Tongue (tissue), 2 donors: ENCODE measurements around the gene NEK10. TPM values are rescaled to one million over a fixed set of nuclear protein-coding genes. Genes with fewer than 3 reads are reported as not detected.

Experiments
- DNase-seq: peaks from one replicate; pipeline ENCODE4 v3.0.0-alpha.2; 2015
- total RNA-seq: library from RNA; depleted of rRNA; stranded (reverse); fragments of >200 nt; gene quantifications from one replicate; pipeline ENCODE4 v1.2.3, GENCODE V29; 2014

The NEK10 gene
- total RNA-seq, 1 donor from 2014 or later = 40.5 TPM

DNA sequence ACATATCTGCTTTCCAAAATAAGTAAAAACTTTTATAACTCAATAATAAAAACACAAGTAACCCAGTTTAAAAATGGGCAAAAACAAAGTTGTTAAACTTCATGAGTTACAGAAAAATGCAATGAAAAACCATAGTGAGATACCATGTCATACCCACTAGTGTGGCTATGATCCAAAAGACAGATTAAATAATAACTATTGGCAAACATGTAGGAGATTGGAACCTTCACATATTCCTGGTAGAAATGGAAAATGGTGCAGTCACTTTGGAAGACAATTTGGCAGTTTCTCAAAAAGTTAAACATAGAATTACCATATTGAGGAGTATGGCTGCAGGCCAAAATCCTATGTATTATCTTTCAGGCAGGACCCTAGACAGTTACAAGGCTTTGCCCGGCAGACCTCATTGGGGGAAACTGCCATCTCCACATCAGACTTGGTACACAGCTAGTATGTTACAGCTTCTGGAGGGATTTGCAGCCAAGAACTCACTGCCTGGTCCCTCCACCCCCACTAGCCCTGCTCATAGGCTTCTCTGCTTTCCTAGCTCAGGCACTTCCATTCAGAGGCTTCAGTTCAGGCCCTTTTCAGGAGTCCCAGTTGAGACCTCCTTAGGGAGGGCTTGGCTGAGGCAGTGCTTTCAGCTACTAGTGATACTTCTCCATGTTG is 147.8 kb downstream of the NEK10 start:
- DNase-seq = peak; percentile 6

DNA sequence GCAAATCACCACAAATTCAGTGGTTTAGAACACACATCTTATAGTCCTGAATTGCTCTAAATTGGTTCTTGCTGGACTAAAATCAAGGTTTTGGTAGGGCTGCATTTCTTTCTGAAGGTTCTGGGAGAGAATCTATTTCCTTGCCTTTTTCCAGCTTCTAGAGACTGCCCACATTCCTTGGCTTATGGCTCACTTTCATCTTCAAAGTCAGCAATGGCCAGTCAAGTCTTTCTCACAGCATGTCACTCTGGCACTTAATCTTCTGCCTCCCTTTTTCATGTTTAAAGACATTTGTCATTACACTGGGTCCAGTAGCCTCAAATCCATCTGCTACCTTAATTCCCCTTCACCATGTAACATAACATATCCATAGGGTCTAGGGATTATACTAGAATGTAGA is 149.0 kb downstream of the NEK10 start:
- DNase-seq = no peak

DNA sequence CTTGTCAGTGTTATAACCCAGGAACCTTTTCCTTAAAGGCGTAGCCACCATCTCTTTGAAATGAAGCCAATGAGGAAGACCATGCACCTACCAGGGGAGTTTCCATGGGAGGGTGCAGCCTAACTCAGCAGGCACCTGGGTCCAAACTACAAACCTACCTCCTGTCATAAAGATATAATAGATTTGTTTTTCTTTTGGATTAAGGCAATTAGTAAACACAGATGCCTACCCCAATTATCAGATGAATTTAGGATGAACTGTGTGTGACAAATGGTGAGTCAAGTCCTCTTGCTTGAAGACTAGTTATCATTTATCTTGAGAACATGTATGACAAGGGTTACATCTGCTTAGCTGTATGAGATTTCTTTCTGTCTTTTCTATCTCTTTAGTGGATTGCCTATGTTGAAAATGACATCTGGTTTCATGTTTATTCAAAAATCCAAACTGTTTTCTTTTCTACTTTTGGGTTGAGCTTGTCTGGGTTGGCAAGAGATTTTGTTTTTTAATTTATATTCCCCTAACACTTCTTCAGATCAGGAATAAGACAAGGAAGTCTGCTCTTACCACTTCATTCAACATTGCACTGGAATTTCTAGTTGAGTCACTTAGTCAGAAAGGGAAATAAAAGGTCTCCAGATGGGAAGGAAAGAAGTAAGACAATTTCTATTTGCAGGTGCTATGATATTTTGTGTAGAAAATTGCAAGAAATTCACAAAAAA is 149.9 kb downstream of the NEK10 start:
- DNase-seq = no peak

DNA sequence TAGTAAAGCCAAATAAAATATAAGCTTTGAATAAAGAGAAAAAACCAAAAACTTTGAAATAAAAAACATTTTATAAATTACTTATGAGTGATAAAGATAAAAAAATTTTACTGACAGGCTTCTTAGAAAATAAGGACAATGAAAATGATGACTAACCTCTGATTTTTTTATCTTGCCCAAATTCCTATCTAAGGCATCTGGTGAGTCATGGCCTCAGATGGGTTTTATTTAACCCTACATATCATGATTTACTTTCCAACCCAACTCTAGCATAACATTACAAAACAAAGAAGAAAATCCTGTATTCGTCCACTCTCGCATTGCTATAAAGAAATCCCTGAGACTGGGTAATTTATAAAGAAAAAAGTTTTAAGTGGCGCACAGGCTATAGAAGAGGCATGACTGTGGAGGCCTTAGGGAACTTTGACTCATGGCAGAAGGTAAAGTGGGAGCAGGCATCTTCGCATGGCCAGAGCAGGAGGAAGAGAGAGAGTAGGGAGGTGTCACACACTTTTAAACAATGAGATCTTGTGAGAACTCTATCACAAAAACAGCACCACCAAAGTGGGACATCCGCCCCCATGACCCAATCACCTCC is 152.1 kb downstream of the NEK10 start:
- no peak for DNase-seq

DNA sequence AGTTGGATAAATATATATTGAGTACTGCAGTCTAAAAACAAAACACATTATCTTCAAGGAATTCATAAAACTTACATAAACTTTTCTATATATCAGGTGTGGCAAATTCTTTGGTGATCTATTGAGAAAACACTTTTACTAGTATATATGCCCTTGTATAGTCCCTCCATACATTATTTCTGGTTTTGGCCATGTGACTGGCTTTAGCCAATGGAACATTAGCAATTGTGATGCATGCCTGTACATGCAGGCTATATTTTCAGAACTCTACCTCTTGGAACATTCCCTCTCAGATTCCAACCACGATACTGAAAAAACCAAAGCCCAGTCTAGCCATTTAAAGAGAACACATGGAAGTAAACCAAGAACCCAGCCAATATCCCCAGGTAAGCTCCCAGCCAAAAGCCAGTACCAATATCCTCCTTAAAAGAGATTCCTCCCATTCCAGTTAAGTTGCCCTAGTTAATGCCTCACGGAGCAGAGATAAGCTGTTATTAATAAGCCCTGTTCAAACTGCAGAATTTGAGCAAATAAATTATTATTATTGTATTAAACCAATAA is 152.8 kb downstream of the NEK10 start:
- DNase-seq = no peak

DNA sequence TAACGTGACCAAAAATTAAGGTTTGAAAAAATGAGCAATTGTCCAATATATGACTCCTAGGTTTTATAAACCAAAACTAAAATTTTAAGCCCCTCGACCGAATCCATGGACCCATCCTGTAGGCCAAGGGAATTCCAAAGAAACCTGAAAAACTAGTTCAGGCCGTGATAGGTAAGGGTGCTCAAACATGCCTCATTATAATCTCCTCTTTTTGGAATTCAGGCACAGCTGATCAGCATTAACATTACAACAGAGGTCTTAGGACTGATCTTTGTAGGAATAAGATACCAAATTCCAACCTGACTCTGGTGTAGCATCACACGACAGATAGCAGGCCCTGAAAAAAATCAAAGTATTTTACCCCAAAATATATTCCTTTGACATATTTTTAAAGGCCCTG is 155.7 kb downstream of the NEK10 start:
- no peak for DNase-seq

DNA sequence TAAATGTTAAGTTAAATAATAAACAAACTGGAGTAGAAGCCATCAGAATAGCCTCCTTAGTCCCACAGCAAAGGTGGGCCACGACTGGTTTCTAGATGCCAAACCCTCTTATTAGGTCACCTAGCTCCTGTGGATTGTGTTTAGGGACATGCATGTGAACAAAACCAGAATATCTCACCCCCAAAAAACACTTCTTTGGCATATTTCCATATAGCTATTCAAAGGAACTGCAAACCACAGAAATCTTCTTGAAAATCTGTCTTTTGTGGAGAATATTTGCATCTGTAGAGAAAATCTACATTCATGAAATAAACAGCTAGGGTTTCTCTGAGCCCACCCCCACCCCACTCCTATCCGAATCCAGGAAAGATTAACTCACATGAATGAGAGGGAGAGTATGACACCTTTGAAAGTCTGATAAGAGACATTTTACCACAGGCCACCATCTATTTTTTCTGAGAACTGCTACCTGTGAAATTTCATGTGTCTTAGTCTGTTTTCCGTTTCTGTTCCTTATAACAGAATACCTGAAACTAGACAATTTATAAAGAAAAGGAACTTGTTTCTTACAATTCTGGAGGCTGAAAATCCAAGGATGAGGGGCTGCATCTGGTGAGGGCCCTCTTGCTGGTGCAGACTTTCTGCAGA is 159.4 kb downstream of the NEK10 start:
- no peak for DNase-seq

DNA sequence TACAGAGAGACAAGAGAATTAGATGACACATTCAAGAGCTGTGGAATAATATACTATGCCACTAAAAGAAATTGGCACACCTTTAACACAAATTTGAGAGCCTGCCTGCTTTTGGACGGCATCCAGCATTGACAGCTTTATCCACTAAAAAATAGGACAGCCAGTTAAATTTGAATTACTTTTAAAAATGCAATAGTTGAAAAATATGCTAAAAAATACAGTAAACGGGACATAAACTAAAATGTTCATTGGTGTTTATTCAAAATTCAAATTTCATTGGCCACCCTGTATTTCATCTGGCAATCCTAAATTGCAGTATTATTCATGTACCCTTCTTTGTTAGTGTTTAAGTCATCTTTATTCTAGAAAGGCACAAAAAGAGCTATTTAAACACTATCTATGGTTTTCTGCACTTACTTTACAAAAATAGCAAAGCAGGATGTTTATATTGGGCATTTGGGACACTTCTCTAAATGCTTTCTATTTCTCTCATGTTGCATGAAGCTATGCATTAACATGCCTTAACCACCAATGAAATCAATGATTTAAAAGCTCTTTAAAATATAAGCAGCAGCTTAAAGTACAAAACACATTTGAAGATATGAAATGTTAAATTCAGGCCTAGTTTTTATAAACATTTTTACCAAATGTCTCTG is 160.1 kb downstream of the NEK10 start:
- no peak for DNase-seq

DNA sequence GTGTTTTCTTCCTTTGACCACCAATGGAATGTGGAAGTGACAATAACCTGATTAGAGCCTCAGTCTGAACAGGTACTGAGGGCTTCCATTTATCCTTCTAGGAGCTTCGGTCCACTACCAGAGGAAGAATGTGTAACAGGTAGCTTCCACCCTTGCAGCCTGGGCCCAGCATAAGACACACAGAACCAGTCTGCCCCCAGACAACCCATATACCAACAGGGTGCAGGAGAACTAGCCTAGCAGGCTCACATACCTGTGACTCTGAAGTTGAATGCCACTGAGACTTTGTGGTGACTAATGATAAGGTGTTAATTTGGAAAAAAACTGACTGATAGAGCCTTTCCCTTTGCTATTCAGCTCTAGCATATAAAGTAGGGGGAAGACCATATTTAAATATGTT is 166.2 kb downstream of the NEK10 start:
- DNase-seq = no peak

DNA sequence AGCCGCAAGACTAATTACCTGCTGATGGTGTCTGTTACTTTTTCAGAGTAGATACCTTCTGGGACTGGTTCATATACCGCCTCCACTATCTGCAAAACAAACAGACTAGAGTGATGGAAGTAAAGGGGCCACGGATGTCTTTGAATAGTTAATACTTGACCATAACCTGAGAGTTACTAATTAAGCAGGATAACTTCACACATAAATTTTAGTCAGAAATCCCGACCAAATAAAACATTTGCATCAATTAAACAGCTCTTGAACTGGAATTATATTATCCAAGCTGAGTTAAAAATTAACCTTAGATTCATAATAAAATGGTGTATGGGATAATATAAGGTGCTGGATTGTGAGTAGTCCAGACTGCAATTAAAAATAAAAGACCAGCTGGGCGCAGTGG is 167.7 kb downstream of the NEK10 start:
- no peak for DNase-seq

DNA sequence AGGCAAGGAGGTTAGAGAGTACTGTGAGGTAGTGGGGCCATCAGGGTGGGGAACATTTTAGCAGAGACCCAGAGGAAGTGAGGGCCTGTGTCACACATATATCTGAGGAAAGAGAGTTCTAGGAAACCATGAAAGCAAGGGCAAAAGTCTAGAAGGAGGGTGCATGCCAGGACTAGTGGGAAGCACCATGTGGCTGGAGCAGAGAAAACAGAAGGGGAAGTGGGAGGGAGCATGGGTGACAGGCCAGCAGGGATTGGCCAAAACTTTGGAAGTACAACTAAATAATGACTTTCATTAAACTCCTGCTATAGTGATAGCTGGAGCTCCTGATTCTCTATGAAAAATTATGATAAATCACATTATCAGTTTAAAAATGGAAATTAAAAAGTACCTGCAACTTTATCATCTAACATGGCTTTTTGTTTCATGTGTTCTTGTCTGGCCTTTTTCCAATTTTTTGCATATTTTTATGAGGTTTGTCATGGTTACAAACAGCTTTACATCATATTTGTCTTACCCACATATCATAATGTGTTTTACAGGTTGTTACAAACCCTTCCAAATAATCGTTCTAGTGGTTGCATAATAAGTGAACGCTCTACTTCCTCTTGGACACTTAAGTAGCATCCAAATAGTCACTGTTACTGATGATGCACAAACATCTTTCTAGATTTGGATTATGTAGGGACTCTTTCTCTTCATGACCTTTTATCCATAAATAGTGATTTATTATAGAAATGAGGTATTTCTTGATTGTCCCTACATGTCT is 168.3 kb downstream of the NEK10 start:
- DNase-seq = no peak

DNA sequence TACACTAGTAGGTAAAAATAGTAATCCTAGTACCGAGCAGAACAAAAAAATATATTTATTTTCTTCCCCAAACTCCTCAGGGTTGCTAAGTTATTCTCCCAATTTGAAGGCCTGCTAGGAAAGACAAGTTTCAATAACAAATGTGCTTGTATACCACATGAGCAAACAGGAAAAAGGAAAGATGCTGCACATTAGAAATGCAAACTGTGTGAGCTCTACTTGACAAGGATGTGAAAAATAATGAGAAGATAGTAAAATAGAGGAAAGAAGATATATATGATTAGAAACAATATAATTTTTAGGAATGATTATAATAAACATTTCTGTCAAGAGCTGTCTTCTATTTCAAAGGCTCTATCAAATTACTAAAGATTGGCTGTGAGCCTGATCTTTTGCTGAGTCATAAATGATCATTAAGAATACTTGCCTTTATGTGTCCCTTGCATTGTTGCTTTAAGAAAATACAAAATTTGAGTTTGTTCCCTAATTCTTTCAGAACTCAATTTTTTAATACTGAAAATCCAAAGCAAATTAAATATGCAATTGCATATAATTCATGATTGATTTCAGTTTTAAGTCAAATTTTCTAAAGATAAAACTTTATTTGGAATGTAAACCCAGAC is 174.2 kb downstream of the NEK10 start:
- DNase-seq = no peak

DNA sequence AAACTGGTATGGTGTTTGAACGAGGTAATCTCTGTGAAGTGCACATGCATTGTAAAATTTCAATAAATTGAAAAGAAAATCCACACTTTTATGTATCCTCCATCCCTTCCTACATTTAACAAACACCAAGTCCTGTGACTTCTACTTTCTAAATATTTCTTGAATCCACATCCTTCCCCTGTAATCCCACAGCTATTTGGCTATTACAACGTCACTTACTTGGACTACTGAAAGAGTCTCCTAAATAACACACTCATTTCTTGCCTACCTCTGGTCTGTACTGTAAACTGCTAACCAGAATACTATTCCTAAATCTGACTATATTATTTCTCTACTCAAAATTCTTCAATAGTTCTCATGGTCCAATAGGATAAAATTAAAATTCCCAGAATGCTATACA is 176.1 kb downstream of the NEK10 start:
- no peak for DNase-seq

DNA sequence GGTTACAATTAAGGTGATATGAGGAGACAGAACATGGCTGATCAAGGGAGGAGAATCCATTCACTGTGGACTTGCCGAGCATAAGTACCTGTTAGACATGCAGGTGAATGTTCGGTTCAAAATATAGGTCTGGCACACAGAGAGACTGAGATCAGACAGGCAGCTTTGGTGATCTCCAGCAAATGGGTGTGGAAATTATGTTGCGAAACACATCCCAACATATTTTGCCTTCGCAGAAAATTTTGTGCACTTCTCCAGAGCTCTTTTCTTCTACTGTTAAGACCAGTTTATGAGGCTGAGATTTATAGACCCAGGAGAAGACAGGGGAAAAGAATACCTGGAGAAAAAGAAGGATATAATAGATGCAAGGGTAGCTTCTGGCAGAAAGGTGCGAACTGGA is 183.2 kb downstream of the NEK10 start:
- DNase-seq = no peak

DNA sequence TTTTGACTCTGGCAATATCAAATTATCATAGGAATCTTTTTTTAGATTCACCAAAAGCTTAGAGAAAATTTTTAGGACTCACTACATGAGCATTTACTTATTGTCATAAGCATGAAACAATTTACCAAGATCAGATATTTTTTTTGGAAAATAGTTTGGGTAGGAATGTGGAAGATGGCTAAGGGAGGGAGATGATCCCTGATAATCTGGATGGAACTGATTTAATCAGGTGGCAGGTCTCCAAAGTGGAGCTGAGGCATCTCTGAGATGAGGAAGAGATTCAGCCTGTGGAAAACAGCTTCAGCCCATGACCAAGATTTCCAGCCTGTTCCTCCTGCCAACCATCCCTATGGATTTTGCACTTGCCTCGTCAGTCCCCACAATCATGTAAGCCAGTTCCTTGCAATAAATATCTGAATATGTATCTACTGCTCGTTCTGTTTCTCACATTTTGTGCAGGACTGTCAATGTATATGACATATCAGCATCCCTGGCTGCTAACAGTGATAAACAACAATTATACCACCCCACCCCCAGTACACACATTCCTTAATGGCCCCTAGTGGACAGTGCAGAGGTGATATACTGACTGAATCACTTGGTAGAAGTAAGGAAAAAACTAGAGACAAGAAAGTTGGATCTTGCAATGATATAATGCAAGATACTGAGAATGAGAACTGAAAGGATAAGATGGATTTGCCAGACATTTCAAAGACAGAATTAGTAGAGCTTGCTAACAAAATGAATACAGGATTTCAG is 183.8 kb downstream of the NEK10 start:
- DNase-seq = no peak

DNA sequence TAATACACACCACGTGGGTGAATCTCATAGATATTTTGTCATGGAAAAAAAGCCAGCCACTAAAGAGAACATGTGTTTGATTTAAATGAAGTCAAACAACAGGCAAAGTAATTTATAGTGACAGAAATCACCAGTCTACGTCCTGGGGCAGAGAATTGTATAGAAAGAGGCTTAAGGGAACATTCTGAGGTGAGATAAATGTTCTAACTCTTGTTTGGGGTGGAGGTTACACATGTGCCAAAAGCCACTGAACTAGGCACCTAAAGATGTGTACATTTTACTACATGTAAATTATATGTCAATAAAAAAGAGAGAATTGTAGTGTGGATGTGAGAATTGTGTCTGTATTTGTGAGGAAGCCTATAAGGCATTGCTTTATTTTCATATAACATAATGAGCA is 184.9 kb downstream of the NEK10 start:
- no peak for DNase-seq

DNA sequence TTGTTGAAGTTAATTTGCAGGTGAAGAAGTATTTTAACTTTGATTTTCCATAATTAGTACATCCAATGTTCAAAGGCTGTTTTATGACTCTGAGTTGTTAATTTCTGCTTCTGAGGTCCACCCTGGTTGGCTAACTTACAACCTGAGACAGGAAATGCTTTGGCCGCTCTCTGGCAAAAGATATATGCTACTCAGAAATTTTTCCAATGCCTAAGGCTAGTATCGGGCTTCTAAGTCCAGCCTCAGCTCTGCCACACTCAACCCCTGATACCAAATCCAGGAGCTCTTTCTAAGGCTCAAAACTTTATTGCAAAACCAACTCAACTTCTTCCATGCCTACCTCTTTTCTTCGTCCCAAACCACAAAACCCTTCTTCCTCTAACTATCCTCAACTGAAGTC is 192.9 kb downstream of the NEK10 start:
- no peak for DNase-seq

DNA sequence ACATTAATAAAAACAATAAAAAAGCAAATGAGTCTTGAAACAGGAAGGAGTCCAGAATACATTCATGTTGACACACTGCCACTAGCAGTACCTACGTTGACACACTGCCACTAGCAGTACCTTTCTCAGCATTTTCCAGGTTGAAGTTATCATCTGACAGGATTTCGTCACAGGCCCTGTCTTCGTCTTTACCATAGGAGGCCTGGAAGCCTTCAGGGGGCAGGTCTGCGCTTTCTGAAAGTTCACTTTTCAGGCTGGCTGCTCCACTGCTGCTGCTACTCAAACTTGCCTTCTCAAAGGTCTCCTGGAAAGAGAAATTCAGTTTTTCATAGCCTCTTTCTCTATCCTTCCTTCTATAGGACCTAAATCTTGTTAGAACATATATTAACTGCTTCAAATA is 194.7 kb downstream of the NEK10 start:
- DNase-seq = no peak

DNA sequence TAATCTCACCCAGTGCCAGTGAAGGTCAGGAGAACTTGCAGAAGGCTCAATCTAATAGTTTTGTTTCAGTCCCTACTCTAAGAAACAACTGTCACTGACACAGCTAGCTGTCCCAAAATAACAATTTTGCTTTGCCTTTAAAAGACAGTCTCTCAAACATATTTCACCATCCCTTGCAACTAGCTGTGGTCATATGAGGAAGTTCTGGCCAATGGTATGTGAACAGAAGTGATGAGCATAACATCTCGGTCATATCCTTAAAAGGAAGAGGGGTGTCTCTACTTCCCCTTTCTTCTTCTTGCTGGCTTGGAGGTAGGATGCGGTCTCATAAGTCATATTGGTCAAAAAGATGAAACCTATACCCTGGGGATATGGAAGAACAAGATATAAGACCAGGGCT is 198.1 kb downstream of the NEK10 start:
- no peak for DNase-seq

DNA sequence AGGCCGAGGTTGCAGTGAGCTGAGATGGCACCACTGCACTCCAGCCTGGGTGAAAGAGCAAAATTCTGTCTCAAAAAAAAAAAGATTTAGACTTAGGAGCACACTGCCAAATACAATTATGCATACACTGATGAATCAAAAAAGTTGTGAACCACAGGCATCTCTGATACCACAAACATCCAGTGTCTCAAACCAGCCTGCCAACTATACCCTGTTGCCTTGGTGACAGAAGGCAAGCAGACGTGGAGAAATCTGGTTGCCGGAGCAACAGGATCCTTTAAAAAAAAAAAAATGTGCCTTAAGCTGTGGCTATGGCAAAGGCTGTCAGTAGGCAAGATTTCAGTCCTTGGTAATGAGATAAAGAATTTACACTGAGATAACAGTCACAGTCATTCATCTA is 202.3 kb downstream of the NEK10 start:
- DNase-seq = peak; percentile 35
